GM23338 (cell line): Measurements from ENCODE around the gene PLBD2. TPM values are rescaled to one million over a fixed set of nuclear protein-coding genes. Genes with fewer than 3 reads are reported as not detected.

ENCODE experiments used
- ATAC-seq: fragments of 200-7000 bp; cut with Tn5 transposase; 3 replicates; pipeline ENCODE4 v1.9.1; 2020
- DNase-seq: peaks from one replicate; pipeline ENCODE4 v3.0.0-alpha.2; 2015; ENCODE audit warnings: low spot score
- H2AFZ ChIP-seq: fragments of 200-600 bp; sonication (generic); 2 replicates; pipeline ENCODE4 v1.8.0; 2016; ENCODE audit warnings: antibody characterized with exemption, mild to moderate bottlenecking, moderate library complexity
- H3F3A ChIP-seq: fragments of 200-600 bp; sonication (generic); replicated peaks from 2 replicates; pipeline ENCODE4 v1.8.0; 2017; ENCODE audit warnings: antibody characterized with exemption, mixed run types, low read depth
- H3K27ac ChIP-seq: fragments of 200-600 bp; sonication (generic); 2 replicates; pipeline ENCODE4 v1.6.1; 2016; ENCODE audit warnings: low read depth
- H3K27me3 ChIP-seq: fragments of 200-600 bp; sonication (generic); 2 replicates; pipeline ENCODE4 v1.8.0; 2016; ENCODE audit warnings: mild to moderate bottlenecking, mixed run types, moderate library complexity; ENCODE audit not compliant: insufficient read depth
- H3K36me3 ChIP-seq: fragments of 200-600 bp; sonication (generic); 2 replicates; pipeline ENCODE4 v1.8.0; 2016; ENCODE audit warnings: mild to moderate bottlenecking; ENCODE audit not compliant: insufficient read depth
- H3K4me1 ChIP-seq: fragments of 200-600 bp; sonication (generic); 2 replicates; pipeline ENCODE4 v1.8.0; 2016; ENCODE audit warnings: mild to moderate bottlenecking, moderate library complexity; ENCODE audit not compliant: insufficient read depth
- H3K4me2 ChIP-seq: fragments of 200-600 bp; sonication (generic); 2 replicates; pipeline ENCODE4 v1.7.1; 2017; ENCODE audit warnings: mixed run types
- H3K4me3 ChIP-seq: fragments of 200-600 bp; sonication (generic); 2 replicates; pipeline ENCODE4 v1.6.1; 2016; ENCODE audit warnings: mixed run types
- H3K79me2 ChIP-seq: fragments of 200-600 bp; sonication (generic); replicated peaks from 2 replicates; pipeline ENCODE4 v1.8.0; 2017; ENCODE audit warnings: mild to moderate bottlenecking; ENCODE audit not compliant: insufficient read depth
- H3K9me2 ChIP-seq: fragments of 200-600 bp; sonication (generic); 2 replicates; pipeline ENCODE4 v1.8.0; 2017; ENCODE audit not compliant: insufficient read depth
- H4K20me1 ChIP-seq: fragments of 200-600 bp; sonication (generic); replicated peaks from 2 replicates; pipeline ENCODE4 v1.8.0; 2017; ENCODE audit warnings: mild to moderate bottlenecking; ENCODE audit not compliant: insufficient read depth
- H3K27ac Mint-ChIP-seq: 2 replicates; pipeline ENCODE4 v1.8.0; 2020; ENCODE audit warnings: inconsistent platforms, mild to moderate bottlenecking, moderate library complexity, mixed read lengths
- H3K27me3 Mint-ChIP-seq: 3 replicates; pipeline ENCODE4 v1.8.0; 2022; ENCODE audit warnings: low read depth, mild to moderate bottlenecking, moderate library complexity, mixed read lengths, inconsistent platforms; ENCODE audit not compliant: insufficient read depth, poor library complexity
- H3K36me3 Mint-ChIP-seq: 3 replicates; pipeline ENCODE4 v1.8.0; 2021; ENCODE audit warnings: low read depth, mild to moderate bottlenecking, inconsistent platforms, moderate library complexity, mixed read lengths
- H3K4me1 Mint-ChIP-seq: 3 replicates; pipeline ENCODE4 v1.8.0; 2020; ENCODE audit warnings: mild to moderate bottlenecking, inconsistent platforms, mixed read lengths
- H3K4me3 Mint-ChIP-seq: 3 replicates; pipeline ENCODE4 v1.8.0; 2021; ENCODE audit warnings: moderate library complexity, mild to moderate bottlenecking, inconsistent platforms, mixed read lengths
- H3K9me3 Mint-ChIP-seq: 3 replicates; pipeline ENCODE4 v1.8.0; 2020; ENCODE audit warnings: moderate library complexity, mild to moderate bottlenecking, inconsistent platforms, mixed read lengths
- CREB1 ChIP-seq: fragments of 250-450 bp; sonication (Bioruptor Pico); IDR thresholded peaks from 2 replicates; pipeline ENCODE4 v1.5.0; 2020; ENCODE audit warnings: low read depth, mild to moderate bottlenecking, moderate library complexity
- EZH2 ChIP-seq: fragments of 200-600 bp; sonication (generic); IDR thresholded peaks from one replicate; pipeline ENCODE4 v1.8.0; 2017; ENCODE audit warnings: antibody characterized with exemption, mild to moderate bottlenecking, low read depth; ENCODE audit not compliant: unreplicated experiment
- EZH2phosphoT487 ChIP-seq: fragments of 200-600 bp; sonication (generic); IDR thresholded peaks from one replicate; pipeline ENCODE4 v1.8.1; 2018; ENCODE audit warnings: antibody characterized with exemption; ENCODE audit not compliant: unreplicated experiment
- NANOG ChIP-seq: IDR thresholded peaks from 2 replicates; pipeline ENCODE4 v1.6.1; 2016; ENCODE audit warnings: antibody characterized with exemption, borderline replicate concordance
- POLR2AphosphoS5 ChIP-seq: IDR thresholded peaks from 2 replicates; pipeline ENCODE4 v1.6.1; 2016; ENCODE audit warnings: antibody characterized with exemption, low read depth
- STAT1 ChIP-seq: IDR thresholded peaks from one replicate; pipeline ENCODE4 v1.6.1; 2016; ENCODE audit warnings: antibody characterized with exemption; ENCODE audit not compliant: unreplicated experiment
- ZNF462 ChIP-seq: fragments of 250-450 bp; sonication (Bioruptor Pico); IDR thresholded peaks from 2 replicates; pipeline ENCODE4 v1.5.0; 2020; ENCODE audit warnings: mild to moderate bottlenecking, moderate library complexity
- polyA plus RNA-seq: library from polyadenylated mRNA; unstranded; fragments of >200 nt; fragmentation: Nextera tagmentation; extraction: Ambion mirVana; gene quantifications from 2 replicates; pipeline ENCODE4 v1.2.1, GENCODE V29; 2016
- total RNA-seq: library from RNA; depleted of rRNA; stranded (reverse); fragments of >200 nt; shearing (Covaris generic); gene quantifications from 2 replicates; pipeline ENCODE4 v1.2.3, GENCODE V29; 2014
- TF ChIP-seq, protein P1 (sequence below): IDR thresholded peaks from 2 replicates; pipeline ENCODE4 v1.6.1; 2016; ENCODE audit warnings: antibody characterized with exemption

Gene PLBD2
- total and polyA plus RNA-seq, 2 experiments from 2014 or later: 10.2 to 37.1 TPM

GRCh38 chr12:113317122-113317521 is 41.3 kb upstream of the PLBD2 start (continued):
- TF ChIP-seq POLR2AphosphoS5: no peak
- TF ChIP-seq NANOG: no peak
- TF ChIP-seq, protein P1, sequence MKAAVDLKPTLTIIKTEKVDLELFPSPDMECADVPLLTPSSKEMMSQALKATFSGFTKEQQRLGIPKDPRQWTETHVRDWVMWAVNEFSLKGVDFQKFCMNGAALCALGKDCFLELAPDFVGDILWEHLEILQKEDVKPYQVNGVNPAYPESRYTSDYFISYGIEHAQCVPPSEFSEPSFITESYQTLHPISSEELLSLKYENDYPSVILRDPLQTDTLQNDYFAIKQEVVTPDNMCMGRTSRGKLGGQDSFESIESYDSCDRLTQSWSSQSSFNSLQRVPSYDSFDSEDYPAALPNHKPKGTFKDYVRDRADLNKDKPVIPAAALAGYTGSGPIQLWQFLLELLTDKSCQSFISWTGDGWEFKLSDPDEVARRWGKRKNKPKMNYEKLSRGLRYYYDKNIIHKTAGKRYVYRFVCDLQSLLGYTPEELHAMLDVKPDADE: no peak
- TF ChIP-seq ZNF462 (CRISPR knock-in tag): no peak
- TF ChIP-seq EZH2: no peak
- TF ChIP-seq STAT1: no peak

DNA sequence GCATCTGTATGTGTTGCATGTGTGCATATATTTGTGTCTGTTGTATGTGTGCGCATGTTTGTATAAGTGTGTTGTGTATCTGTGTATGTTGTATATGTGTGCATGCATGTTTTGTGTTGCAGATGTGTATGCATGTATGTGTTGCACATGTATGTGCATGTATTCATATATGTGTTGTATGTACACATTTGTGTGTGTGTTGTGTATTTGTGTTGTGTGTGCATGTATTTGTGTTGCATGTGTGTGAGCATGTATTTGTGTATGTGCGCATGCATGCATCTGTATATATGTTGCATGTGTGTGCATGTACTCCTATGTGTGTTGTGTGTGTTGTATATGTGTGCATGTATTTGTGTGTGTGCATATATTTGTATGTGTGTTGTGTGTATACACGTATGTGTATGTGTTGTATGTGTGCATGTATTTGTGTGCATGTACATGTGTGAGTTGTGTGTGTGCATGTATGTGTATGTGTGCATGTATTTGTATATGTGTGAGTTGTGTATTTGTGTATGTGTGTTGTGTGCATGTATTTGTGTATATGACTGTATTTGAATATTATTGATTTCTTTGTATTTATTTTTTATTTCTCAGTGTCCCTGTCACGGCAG is 40.2 kb upstream of the PLBD2 start:
- H3K36me3 Mint-ChIP-seq: peaks cover 24% of the 10 kb centered on the region
- H3K4me1 ChIP-seq: no peaks in the 10 kb centered on the region
- H3K27ac Mint-ChIP-seq: no peak overlapping the region
- TF ChIP-seq ZNF462 (CRISPR knock-in tag) (no peak), CREB1 (CRISPR knock-in tag) (no peak), EZH2phosphoT487 (no peak), EZH2 (no peak)

More for the DNA sequence above, 40.2 kb upstream of the PLBD2 start:
- Histone ChIP-seq H4K20me1 (no peaks in the 10 kb centered on the region), H3K4me2 (no peak overlapping the region), H3F3A (peaks cover 8% of the 10 kb centered on the region), H3K4me3 (no peak overlapping the region), H3K27me3 (no peaks in the 10 kb centered on the region), H3K36me3 (no peaks in the 10 kb centered on the region; the same call in 1 of the 2 replicates), H3K9me2 (no peaks in the 10 kb centered on the region), H2AFZ (no peak overlapping the region), H3K79me2 (no peaks in the 10 kb centered on the region), H3K27ac (no peak overlapping the region)
- Mint-ChIP-seq H3K9me3 (no peaks in the 10 kb centered on the region; the same call in 2 of the 3 replicates), H3K4me3 (no peak overlapping the region; the same call in 2 of the 3 replicates), H3K27me3 (peaks cover 2% of the 10 kb centered on the region), H3K4me1 (peaks cover 6% of the 10 kb centered on the region; the same call in 2 of the 3 replicates)
- no peak for DNase-seq
- no peak for ATAC-seq
